HG03060 (cell line): ENCODE measurements around the gene GRID2.
A peak's percentile ranks its signal among the peaks of the same experiment; 100 is the strongest.
"Not testable (repeated sequence)": the region's sequence is repeated elsewhere in the genome, so short reads cannot be mapped to it uniquely, and the experiment has no call there.

ENCODE experiments used
- ATAC-seq: cut with Tn5 transposase; IDR thresholded peaks from one replicate; pipeline ENCODE4 v1.9.1; 2021; ENCODE audit warnings: low read depth, moderate number of reproducible peaks; ENCODE audit not compliant: unreplicated experiment

GRID2 gene

DNA sequence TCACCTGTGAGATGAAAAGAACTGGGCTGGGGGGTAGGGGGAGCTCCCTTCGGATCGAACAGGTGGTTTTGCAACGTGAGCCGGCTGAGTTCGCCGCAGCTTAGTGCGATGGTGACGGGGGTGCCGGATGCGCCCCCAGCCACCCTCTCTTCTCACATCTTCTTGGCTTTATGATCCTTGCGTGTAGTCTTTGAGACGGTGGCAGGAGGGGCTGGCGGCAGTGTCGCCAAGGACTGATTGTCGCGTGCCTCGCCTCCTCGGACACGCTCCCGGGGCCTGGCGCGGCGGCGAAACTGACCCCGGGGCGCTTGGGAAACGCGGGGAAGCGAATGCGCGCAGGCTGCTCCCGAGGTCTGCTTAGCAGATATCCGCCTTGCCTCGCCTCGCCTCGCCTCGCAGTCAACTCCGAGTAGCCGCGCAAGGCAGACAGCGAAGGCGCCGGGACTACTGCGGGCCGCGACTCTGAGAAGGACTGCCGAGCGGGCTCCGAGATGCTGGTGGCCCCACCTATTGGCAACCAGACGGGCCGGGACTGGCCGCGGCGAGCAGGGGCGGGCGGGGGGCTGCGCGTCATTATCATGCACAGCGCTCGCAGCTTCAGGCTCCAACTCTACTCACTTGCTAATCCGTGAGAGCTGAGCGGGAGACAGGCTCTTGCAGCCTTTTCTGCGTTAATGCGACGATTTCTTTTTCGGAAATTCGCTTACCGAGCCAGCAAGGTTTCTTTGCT, 1.5 kb downstream of the GRID2 start:
- no peak for ATAC-seq

DNA sequence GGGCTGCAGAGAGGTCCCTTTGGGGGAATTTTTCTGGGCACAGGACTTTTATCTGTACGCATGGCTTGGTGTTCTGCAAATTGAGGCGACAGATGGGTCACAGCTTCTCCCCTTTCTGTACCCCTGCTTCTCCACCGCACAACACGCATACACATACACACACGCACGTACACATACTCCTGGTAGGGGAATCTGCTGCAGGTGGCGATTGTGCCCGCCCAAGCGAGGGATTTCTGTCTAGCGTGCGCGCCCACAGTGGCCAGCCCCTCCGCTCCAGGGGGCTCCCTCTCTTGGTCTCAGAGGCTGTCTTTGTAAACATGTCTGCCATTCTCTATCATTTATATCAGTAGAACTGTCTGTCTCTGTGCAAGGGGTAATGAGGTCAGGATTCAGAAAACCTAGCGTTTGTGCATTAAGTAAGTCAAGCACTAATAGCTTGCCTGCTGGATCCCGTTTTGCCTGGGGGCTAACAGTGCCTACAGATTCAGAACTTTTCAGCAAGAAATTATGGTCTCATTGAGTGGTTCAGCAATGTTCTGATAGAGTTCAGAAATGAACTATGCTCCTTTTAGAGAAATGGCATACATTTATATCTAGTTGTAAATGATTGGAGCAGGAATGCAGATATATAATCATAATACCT, 2.2 kb downstream of the GRID2 start:
- ATAC-seq: no peak

- no peak for ATAC-seq
Measured at GRCh38 chr4:92307181-92307580, 3.4 kb downstream of the GRID2 start.

- ATAC-seq: no peak
Measured at GRCh38 chr4:92307866-92308265, 4.1 kb downstream of the GRID2 start.

GRCh38 chr4:92317047-92317446, 13.3 kb downstream of the GRID2 start:
- no peak for ATAC-seq

- no peak for ATAC-seq
Measured at GRCh38 chr4:92328095-92328494, 24.3 kb downstream of the GRID2 start.

DNA sequence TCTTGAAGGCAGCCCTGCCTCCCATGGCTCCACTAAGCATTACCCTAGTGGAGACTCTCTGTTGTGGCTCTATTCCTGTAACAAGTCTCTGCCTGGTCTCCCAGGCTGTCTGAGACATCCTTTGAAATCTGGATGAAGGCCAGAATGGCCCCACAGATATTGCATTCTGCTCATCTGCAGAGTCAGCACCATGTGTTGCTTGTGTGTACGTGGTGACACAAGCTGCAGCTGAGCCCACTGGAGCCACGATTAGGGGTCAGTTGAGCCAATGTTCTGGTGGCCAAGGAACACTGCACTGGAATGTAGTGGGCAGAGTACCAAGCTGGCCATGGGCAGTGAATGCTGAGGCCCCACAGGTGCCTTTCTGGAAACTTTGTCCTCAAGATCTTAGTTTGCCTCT, 29.2 kb downstream of the GRID2 start:
- no peak for ATAC-seq

DNA sequence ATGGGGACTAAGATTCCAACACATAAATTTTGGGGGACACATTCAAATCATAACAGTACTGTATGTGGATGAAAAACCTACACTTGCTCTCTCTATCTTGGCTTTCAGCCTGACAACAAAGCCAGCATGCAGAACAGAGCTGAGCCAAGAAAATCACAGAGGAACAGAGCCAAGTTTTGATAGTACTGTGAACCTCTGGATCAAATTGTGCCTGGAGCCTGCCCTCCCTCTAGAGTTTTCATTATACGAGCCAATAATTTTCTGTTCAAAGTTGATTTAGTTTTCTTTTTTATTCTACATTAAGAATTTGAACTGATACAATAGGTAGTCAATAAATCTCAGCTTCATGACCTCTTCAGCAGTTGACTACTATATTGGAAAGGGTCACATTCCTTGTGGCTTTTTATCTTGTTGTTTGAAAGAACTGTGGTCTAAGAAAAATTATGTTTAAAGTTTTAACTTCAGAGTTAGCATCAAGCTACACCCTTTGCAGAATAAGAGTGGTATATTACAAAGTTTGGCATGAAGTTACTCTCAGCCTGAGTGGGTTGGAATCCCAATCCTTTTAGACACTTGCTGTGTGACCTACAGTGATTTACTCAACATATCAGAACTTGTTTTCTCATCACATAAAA, 31.1 kb downstream of the GRID2 start:
- no peak for ATAC-seq

DNA sequence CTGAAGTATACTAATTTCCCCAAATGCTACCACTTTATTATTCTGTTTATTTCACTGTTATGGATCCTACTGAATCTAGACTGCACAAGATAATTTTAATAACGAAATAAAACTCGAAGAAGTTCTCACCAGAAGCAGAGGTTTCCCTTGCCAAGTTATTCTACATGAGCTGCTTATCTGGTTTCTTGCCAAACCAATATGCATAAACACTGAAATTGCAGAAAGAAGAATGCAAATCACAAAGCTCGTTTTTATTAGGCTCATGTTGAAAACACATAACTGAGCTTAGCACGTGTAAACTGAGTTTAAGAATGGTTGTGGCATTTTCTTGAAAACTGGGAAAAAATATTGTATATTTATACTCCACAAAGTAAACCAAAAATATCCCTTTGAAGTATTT, 35.9 kb downstream of the GRID2 start:
- ATAC-seq: no peak

- no peak for ATAC-seq
Measured at GRCh38 chr4:92344216-92344615, 40.5 kb downstream of the GRID2 start.

DNA sequence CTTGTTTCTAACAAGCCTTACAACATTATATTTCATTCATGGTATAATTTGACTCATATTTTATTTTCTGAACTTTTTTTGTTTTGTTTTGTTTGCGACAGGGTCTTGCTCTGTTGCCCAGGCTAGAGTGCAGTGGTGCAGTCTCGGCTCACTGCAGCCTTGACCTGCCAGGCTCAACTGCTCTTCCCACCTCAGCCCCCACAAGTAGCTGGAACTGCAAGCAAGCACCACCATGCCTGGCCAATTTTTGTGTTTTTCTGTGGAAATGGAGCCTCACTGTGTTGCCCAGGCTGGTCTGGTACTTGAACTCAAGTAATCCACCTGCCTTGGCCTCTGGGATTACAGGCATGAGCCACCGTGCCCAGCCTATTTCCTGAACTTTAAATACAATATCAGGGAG, 42.5 kb downstream of the GRID2 start:
- no peak for ATAC-seq

GRCh38 chr4:92357966-92358365, 54.2 kb downstream of the GRID2 start:
- no peak for ATAC-seq

- no peak for ATAC-seq
Measured at GRCh38 chr4:92359491-92359890, 55.7 kb downstream of the GRID2 start.

DNA sequence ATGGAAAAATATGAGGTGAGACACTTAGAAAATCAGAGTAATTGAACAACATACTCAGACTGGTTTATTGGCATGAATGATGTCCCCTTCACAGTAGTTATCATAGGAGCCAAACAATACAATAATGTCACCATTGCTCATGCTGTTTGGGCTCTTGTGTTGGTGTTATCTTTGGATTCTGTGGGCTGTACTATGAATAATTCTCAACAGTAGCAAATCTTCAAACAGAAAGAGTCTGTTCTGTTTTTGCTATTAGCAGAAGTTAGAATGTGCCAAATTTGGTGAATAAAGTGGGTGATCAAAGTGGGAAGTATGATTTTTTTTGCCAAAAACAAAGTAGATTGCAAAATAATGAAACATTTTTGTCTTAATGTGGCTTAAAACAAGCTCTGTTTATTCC, 58.3 kb downstream of the GRID2 start:
- no peak for ATAC-seq

GRCh38 chr4:92368653-92369052, 64.9 kb downstream of the GRID2 start:
- ATAC-seq: no peak

DNA sequence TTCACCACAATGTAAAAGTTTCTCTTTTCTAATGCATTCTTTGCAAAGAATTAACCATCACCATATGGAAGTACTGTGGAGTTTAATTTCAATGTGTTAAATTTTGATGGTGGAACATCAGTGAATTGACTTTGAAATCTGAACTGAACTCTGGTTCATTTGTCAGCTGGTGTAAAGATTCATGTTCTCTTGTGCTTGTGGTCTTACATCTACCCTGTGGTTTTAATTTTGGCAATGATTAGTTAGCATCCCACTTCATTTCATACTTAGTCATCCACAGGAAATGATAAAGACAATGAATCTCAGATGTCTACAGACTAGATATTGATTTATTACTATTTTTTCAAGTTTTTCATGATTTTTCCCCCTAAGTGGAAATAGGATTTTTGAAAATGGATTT, 77.8 kb downstream of the GRID2 start:
- no peak for ATAC-seq

GRCh38 chr4:92382128-92382527, 78.4 kb downstream of the GRID2 start:
- ATAC-seq: no peak

- peak; percentile 88 for ATAC-seq
Measured at GRCh38 chr4:92387459-92388069, 83.8 kb downstream of the GRID2 start.

DNA sequence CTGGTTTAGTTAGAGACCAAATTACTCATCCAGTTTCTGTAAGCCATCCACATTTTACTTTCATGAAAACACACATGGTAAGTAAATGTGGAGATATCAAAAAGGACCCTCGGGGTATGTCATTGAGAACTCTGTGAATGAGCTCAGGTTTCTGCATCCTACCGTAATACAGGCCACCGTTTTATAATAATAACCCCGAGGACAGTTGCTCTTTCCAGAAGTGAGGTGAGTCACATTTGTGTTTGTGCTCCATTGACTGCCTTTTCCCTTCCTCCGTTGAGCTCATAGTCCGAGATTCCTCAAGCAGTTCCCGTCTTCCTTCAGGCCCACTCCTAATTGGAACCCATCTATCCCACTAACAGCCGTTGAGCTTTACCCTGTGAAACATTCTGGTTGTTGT, 95.3 kb downstream of the GRID2 start:
- ATAC-seq: no peak

GRCh38 chr4:92403525-92403924, 99.8 kb downstream of the GRID2 start:
- not testable (repeated sequence) for ATAC-seq

- no peak for ATAC-seq
Measured at GRCh38 chr4:92406488-92406887, 102.7 kb downstream of the GRID2 start.
